ENCODE measurements around the gene OR51F2.

DNA sequence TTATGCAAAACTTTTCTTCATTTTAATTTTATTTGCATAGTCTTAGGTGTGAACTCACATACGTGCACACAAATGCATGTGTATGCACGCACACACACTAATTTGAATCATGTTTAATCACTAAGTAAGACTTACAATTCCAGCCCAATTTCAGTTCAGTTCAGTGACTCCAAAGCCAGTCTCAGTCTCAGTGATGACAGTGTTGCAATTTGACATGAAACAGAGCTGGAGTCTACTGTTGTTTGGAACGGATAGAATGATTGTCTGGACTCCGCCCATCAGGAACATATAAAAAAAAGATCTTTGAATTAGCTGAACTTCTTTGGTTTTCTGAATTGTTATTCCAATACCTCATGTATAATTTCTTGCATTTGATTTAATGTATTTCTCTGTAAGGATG, 42.8 kb downstream of the OR51F2 start:
- TF ChIP-seq, protein P1, sequence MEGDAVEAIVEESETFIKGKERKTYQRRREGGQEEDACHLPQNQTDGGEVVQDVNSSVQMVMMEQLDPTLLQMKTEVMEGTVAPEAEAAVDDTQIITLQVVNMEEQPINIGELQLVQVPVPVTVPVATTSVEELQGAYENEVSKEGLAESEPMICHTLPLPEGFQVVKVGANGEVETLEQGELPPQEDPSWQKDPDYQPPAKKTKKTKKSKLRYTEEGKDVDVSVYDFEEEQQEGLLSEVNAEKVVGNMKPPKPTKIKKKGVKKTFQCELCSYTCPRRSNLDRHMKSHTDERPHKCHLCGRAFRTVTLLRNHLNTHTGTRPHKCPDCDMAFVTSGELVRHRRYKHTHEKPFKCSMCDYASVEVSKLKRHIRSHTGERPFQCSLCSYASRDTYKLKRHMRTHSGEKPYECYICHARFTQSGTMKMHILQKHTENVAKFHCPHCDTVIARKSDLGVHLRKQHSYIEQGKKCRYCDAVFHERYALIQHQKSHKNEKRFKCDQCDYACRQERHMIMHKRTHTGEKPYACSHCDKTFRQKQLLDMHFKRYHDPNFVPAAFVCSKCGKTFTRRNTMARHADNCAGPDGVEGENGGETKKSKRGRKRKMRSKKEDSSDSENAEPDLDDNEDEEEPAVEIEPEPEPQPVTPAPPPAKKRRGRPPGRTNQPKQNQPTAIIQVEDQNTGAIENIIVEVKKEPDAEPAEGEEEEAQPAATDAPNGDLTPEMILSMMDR (IDR thresholded peaks at IDR 0.05) = no peak
- TF ChIP-seq EZH2 (IDR thresholded peaks at IDR 0.05; ENCODE audit: borderline replicate concordance, insufficient read depth, low read depth, low read length, poor library complexity, severe bottlenecking) = no peak

All from B cell (primary cell).